Measurements from ENCODE around the gene MIPOL1. TPM values are rescaled to one million over a fixed set of nuclear protein-coding genes. Genes with fewer than 3 reads are reported as not detected.

MIPOL1 gene
- total RNA-seq, 4 donors from 2014 or later = 5.4 to 17.2 (median 9.4) TPM

- TF ChIP-seq, protein P1, sequence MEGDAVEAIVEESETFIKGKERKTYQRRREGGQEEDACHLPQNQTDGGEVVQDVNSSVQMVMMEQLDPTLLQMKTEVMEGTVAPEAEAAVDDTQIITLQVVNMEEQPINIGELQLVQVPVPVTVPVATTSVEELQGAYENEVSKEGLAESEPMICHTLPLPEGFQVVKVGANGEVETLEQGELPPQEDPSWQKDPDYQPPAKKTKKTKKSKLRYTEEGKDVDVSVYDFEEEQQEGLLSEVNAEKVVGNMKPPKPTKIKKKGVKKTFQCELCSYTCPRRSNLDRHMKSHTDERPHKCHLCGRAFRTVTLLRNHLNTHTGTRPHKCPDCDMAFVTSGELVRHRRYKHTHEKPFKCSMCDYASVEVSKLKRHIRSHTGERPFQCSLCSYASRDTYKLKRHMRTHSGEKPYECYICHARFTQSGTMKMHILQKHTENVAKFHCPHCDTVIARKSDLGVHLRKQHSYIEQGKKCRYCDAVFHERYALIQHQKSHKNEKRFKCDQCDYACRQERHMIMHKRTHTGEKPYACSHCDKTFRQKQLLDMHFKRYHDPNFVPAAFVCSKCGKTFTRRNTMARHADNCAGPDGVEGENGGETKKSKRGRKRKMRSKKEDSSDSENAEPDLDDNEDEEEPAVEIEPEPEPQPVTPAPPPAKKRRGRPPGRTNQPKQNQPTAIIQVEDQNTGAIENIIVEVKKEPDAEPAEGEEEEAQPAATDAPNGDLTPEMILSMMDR (IDR thresholded peaks at IDR 0.05) = no peak
- DNase-seq (ENCODE audit: low spot score) = no peak
- no peak for ATAC-seq (ENCODE audit: low FRiP score)
Measured at GRCh38 chr14:37589715-37590427, 392.1 kb downstream of the MIPOL1 start.

DNA sequence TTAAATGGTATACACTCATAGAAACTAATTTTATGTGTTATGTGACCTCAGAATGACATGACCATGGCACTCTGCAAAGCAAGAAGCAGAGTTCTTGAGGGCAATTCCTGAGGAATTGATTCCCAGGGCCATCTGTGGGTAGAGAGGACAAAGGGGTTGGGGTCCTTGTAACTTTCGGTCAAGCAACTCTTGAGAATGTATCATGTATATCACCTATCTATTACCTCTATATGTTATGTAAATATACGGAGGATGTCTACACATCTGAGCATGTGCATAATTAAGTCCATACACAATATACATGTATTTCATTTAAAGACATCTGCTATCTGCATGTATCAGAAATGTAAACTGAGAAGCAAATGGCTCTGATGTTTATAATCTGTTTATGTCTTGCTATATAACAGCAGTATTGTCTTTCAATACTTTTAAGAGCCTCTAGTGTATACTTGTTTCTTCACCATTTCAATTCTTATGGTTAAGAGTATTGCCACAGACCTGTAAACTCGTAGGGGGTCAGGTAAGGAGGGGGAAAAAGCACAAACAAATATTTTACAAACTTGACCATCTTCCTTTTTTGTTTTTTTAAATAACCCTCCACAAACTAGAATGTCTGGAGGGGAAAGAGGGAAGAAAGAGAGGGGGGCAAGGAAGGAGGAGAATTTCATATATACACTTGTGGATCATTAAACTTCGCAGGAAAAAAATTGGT is 392.8 kb downstream of the MIPOL1 start:
- ATAC-seq (ENCODE audit: low FRiP score) (no peak), DNase-seq (ENCODE audit: low spot score) (no peak)
- TF ChIP-seq, protein P1 (IDR thresholded peaks at IDR 0.05) = no peak

- TF ChIP-seq, protein P1 (IDR thresholded peaks at IDR 0.05) = no peak
- no peak for ATAC-seq (ENCODE audit: low FRiP score)
- no peak for DNase-seq (ENCODE audit: low spot score)
Measured at GRCh38 chr14:37591311-37591940, 393.7 kb downstream of the MIPOL1 start.

DNA sequence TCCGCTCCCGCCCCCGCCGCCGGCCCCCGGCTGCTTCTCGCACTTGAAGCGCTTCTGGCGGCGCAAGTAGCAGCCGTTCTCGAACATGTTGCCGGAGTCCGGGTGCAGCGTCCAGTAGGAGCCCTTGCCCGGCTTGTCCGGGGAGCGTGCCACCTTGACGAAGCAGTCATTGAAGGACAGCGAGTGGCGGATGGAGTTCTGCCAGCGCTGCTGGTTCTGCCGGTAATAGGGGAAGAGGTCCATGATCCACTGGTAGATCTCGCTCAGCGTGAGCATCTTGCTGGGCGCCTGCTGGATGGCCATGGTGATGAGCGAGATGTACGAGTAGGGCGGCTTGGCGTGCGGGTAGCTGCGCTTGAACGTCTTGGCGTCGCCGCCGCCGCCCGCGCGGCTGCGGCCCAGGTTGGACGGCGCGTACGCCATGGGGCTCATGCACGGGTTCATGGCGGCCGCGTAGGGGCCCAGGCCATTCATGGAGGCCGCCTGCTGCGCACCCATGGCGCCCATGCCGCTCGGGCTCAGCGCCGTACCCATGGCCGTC is 394.3 kb downstream of the MIPOL1 start:
- DNase-seq (ENCODE audit: low spot score) (no peak), ATAC-seq (ENCODE audit: low FRiP score) (no peak)
- TF ChIP-seq, protein P1 (IDR thresholded peaks at IDR 0.05) = no peak

GRCh38 chr14:37592482-37593408 is 395.0 kb downstream of the MIPOL1 start:
- TF ChIP-seq, protein P1 (IDR thresholded peaks at IDR 0.05) = no peak
- DNase-seq (ENCODE audit: low spot score) (no peak), ATAC-seq (ENCODE audit: low FRiP score) (no peak)

DNA sequence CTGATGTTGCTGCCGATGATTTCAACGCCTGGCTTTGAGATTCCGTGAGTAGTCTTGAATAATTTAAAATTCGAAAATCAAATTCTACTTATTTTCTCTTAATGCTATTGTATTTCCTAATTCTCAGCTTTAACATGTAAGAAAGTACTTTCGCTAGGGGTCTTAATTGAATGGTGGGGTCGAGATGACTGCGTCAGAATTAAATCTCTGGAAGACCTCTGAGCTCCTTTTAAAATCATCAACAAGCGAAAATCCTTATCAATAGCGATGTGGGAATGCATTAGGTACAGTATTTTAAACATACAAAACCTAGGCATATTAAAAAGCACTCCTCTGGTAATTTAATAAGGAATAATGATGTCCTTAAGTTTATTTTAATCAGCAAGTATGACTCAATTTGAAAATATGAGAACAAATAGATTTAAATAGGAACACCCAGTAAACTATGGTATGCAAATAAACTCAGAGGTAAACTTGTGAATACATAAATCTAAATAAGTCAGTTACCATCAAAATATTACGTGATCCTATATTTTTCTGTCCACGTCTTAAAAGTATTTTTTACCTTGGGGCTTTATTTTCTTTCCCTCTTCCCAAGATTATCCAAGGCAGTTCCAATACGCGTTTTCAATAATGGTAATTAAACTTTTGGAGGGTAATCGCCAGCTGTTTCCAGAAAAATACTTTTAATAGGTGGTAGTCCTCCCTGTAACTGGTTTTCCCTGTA is 395.9 kb downstream of the MIPOL1 start:
- ATAC-seq (ENCODE audit: low FRiP score) = no peak
- TF ChIP-seq, protein P1 (IDR thresholded peaks at IDR 0.05) = no peak
- no peak for DNase-seq (ENCODE audit: low spot score)

Measured in omental fat pad (tissue), 4 donors.